Neural cell (in vitro differentiated cells): ENCODE results near the gene RBM39.
"Not testable (repeated sequence)": the region's sequence is repeated elsewhere in the genome, so short reads cannot be mapped to it uniquely, and the experiment has no call there.

Experiments used
- EP300 ChIP-seq: fragments of 450-650 bp; conservative IDR thresholded peaks from 2 replicates; pipeline ENCODE4 v1.6.1; 2014; ENCODE audit warnings: antibody characterized with exemption, mild to moderate bottlenecking, moderate library complexity; ENCODE audit not compliant: poor library complexity, severe bottlenecking
- EZH2 ChIP-seq: fragments of 200-600, 300-800 bp; shearing (Covaris generic), sonication (generic); IDR thresholded peaks from 2 replicates; pipeline ENCODE4 v1.6.1; 2014; ENCODE audit warnings: antibody characterized with exemption, low read length, borderline replicate concordance, mild to moderate bottlenecking; ENCODE audit not compliant: insufficient read depth, poor library complexity, severe bottlenecking
- POLR2AphosphoS5 ChIP-seq: IDR thresholded peaks from 2 replicates; pipeline ENCODE4 v1.6.1; 2012
- RAD21 ChIP-seq: fragments of 450-650 bp; conservative IDR thresholded peaks from 2 replicates; pipeline ENCODE4 v1.6.1; 2014; ENCODE audit warnings: antibody characterized with exemption, mild to moderate bottlenecking, moderate library complexity
- SMC3 ChIP-seq: fragments of 450-650 bp; conservative IDR thresholded peaks from 2 replicates; pipeline ENCODE4 v1.6.1; 2014; ENCODE audit warnings: antibody characterized with exemption, mild to moderate bottlenecking, moderate library complexity; ENCODE audit not compliant: poor library complexity
- TAF1 ChIP-seq: IDR thresholded peaks from 2 replicates; pipeline ENCODE4 v1.6.1; 2012; ENCODE audit warnings: low read depth
- TF ChIP-seq, protein P1 (sequence below): fragments of 450-650 bp; IDR thresholded peaks from 2 replicates; pipeline ENCODE4 v1.5.1; 2014; ENCODE audit warnings: antibody characterized with exemption, mild to moderate bottlenecking, moderate library complexity; ENCODE audit not compliant: poor library complexity, severe bottlenecking
- TF ChIP-seq, protein P2 (sequence below): IDR thresholded peaks from 2 replicates; pipeline ENCODE4 v1.6.1; 2012; ENCODE audit warnings: borderline replicate concordance

DNA sequence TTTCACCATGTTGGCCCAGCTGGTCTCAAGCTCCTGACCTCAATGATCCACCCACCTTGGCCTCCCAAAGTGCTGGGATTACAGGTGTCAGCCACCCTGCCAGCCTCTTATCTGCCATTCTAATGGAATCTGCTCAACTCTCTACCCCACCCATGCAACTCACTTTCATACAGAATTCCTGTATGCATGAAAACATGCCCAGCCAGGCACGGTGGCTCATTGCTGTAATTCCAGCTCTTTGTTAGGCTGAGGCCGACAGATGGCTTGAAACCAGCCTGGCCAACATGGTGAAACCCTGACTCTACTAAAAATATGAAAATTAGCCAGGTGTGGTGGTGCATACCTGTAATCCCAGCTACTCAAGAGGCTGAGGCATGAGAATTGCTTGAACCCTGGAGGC is 22.9 kb upstream of the RBM39 start:
- not testable (repeated sequence) for TF ChIP-seq SMC3, EZH2, POLR2AphosphoS5, RAD21, TAF1, EP300
- TF ChIP-seq, protein P1, sequence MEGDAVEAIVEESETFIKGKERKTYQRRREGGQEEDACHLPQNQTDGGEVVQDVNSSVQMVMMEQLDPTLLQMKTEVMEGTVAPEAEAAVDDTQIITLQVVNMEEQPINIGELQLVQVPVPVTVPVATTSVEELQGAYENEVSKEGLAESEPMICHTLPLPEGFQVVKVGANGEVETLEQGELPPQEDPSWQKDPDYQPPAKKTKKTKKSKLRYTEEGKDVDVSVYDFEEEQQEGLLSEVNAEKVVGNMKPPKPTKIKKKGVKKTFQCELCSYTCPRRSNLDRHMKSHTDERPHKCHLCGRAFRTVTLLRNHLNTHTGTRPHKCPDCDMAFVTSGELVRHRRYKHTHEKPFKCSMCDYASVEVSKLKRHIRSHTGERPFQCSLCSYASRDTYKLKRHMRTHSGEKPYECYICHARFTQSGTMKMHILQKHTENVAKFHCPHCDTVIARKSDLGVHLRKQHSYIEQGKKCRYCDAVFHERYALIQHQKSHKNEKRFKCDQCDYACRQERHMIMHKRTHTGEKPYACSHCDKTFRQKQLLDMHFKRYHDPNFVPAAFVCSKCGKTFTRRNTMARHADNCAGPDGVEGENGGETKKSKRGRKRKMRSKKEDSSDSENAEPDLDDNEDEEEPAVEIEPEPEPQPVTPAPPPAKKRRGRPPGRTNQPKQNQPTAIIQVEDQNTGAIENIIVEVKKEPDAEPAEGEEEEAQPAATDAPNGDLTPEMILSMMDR = not testable (repeated sequence)
- TF ChIP-seq, protein P2, sequence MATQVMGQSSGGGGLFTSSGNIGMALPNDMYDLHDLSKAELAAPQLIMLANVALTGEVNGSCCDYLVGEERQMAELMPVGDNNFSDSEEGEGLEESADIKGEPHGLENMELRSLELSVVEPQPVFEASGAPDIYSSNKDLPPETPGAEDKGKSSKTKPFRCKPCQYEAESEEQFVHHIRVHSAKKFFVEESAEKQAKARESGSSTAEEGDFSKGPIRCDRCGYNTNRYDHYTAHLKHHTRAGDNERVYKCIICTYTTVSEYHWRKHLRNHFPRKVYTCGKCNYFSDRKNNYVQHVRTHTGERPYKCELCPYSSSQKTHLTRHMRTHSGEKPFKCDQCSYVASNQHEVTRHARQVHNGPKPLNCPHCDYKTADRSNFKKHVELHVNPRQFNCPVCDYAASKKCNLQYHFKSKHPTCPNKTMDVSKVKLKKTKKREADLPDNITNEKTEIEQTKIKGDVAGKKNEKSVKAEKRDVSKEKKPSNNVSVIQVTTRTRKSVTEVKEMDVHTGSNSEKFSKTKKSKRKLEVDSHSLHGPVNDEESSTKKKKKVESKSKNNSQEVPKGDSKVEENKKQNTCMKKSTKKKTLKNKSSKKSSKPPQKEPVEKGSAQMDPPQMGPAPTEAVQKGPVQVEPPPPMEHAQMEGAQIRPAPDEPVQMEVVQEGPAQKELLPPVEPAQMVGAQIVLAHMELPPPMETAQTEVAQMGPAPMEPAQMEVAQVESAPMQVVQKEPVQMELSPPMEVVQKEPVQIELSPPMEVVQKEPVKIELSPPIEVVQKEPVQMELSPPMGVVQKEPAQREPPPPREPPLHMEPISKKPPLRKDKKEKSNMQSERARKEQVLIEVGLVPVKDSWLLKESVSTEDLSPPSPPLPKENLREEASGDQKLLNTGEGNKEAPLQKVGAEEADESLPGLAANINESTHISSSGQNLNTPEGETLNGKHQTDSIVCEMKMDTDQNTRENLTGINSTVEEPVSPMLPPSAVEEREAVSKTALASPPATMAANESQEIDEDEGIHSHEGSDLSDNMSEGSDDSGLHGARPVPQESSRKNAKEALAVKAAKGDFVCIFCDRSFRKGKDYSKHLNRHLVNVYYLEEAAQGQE = not testable (repeated sequence)
